BLaER1 treated with 17β-estradiol and CSF1 and Interleukin-3, amounts not matched to agents 10 nM and 100 nM (cell line): ENCODE measurements around the gene AKT2.

Source experiments
- H3K27ac ChIP-seq, 11 experiments: shearing (Covaris generic); formaldehyde crosslinking; 2 replicates each; pipeline ENCODE4 v1.8.1; 2022
- H3K27me3 ChIP-seq, 11 experiments: shearing (Covaris generic); formaldehyde crosslinking; 2 replicates each; pipeline ENCODE4 v1.8.1; 2022
- H3K36me3 ChIP-seq, 11 experiments: shearing (Covaris generic); formaldehyde crosslinking; 2 replicates each; pipeline ENCODE4 v1.8.1; 2022
- H3K4me1 ChIP-seq, 10 experiments: shearing (Covaris generic); formaldehyde crosslinking; 2 replicates each; pipeline ENCODE4 v1.8.1; 2022
- H3K4me2 ChIP-seq, 11 experiments: shearing (Covaris generic); formaldehyde crosslinking; 2 replicates each; pipeline ENCODE4 v1.8.1; 2022
- H3K4me3 ChIP-seq, 10 experiments: shearing (Covaris generic); formaldehyde crosslinking; 2 replicates each; pipeline ENCODE4 v1.8.1; 2022
- H3K9ac ChIP-seq, 11 experiments: shearing (Covaris generic); formaldehyde crosslinking; 2 replicates each; pipeline ENCODE4 v1.8.1; 2022
- H3K9me3 ChIP-seq, 11 experiments: shearing (Covaris generic); formaldehyde crosslinking; replicated peaks in 1 of 11; 2 replicates each; pipeline ENCODE4 v1.8.1; 2022
- H4K20me1 ChIP-seq, 11 experiments: shearing (Covaris generic); formaldehyde crosslinking; 2 replicates each; pipeline ENCODE4 v1.8.1; 2022
- Cebpa-rat ChIP-seq, 11 experiments: shearing (Covaris generic); IDR thresholded peaks; 2 replicates each; pipeline ENCODE4 v1.8.1; 2022

The AKT2 gene

DNA sequence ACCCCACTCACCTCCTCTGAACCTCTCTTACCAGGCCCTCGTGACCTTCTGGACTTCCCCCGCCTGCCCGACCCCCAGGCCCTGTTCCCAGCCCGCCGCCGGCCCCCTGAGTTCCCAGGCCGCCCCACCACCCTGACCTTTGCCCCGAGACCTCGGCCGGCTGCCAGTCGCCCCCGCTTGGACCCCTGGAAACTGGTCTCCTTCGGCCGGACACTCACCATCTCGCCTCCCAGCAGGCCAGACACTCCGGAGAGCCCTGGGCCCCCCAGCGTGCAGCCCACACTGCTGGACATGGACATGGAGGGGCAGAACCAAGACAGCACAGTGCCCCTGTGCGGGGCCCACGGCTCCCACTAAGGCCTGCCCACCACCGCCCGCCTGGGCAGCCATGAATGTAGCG is 70.2 kb downstream of the AKT2 start:
- Histone ChIP-seq H4K20me1 (peaks cover 0 to 9% (median 0%) of the 10 kb centered on the region in 11 experiments; a peak in 3 of 22 replicates), H3K27ac (no peak overlapping the region), H3K27me3 (peaks cover 35 to 44% (median 42%) of the 10 kb centered on the region in 11 experiments), H3K9ac (no peak overlapping the region), H3K4me3 (no peak overlapping the region), H3K9me3 (0 out of 22 replicates have a peak, but pooled peaks cover 0 to 4% (median 0%) of the 10 kb centered on the region in 11 experiments), H3K4me2 (no peak overlapping the region), H3K4me1 (peaks cover 0 to 8% (median 2%) of the 10 kb centered on the region in 10 experiments; a peak in 9 of 20 replicates), H3K36me3 (peaks cover 0 to 15% (median 7%) of the 10 kb centered on the region in 11 experiments; a peak in 11 of 22 replicates)
- no peak for TF ChIP-seq Cebpa-rat (IDR thresholded peaks at IDR 0.05)

DNA sequence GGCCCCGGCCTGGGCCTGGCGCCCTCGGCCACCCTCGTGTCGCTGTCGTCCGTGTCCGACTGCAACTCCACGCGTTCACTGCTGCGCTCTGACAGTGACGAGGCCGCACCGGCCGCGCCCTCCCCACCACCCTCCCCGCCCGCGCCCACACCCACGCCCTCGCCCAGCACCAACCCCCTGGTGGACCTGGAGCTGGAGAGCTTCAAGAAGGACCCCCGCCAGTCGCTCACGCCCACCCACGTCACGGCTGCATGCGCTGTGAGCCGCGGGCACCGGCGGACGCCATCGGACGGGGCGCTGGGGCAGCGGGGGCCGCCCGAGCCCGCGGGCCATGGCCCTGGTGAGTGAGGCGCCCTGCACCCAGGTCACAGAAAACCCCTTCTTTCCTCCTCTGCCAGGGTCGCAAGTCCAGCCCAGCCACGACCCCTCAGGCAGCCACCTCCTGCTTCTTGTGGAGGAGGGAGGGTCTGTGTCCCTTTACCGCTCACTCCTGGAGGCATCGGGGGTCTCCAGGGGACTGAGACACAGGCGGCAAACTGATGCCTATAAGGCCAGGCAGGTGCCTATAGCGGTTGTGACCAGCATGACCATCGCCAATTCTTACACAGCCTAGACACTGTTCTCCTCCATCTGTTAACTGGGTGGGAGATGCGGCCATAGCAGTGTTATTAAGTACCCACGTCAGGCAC is 71.1 kb downstream of the AKT2 start:
- Histone ChIP-seq H3K9me3 (0 out of 22 replicates have a peak, but pooled peaks cover 0 to 4% (median 0%) of the 10 kb centered on the region in 11 experiments), H3K4me3 (no peak overlapping the region), H3K4me2 (no peak overlapping the region), H3K9ac (no peak overlapping the region), H4K20me1 (peaks cover 0 to 9% (median 0%) of the 10 kb centered on the region in 11 experiments; a peak in 3 of 22 replicates), H3K27ac (no peak overlapping the region), H3K4me1 (peaks cover 0 to 4% (median 0%) of the 10 kb centered on the region in 10 experiments; a peak in 1 of 20 replicates), H3K36me3 (peaks cover 0 to 24% (median 16%) of the 10 kb centered on the region in 11 experiments; a peak in 15 of 22 replicates), H3K27me3 (peaks cover 30 to 35% (median 33%) of the 10 kb centered on the region in 11 experiments)
- TF ChIP-seq Cebpa-rat (IDR thresholded peaks at IDR 0.05): no peak

DNA sequence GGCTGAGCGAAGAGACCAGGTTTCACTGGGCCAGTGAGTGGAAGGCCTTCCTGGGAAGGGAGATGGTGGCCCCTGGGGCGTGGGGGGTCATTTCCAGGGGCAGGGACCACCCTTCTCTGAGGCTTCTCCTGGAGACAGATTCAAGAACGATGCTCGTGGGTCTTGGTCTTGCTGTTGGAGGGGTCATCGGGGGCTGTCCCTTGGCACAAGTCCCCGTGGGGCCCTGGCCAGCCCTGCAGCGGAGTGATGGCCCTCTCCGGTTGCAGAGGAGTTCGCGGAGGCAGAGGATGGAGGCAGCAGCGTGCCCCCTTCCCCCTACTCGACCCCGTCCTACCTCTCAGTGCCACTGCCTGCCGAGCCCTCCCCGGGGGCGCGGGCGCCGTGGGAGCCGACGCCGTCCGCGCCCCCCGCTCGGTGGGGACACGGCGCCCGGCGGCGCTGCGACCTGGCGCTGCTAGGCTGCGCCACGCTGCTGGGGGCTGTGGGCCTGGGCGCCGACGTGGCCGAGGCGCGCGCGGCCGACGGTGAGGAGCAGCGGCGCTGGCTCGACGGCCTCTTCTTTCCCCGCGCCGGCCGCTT is 71.8 kb downstream of the AKT2 start:
- peaks cover 0 to 29% (median 20%) of the 10 kb centered on the region in 11 experiments; a peak in 17 of 22 replicates for H3K36me3 ChIP-seq
- peaks cover 0 to 9% (median 0%) of the 10 kb centered on the region in 11 experiments; a peak in 3 of 22 replicates for H4K20me1 ChIP-seq
- no peak overlapping the region for H3K4me2 ChIP-seq
- TF ChIP-seq Cebpa-rat (IDR thresholded peaks at IDR 0.05): no peak
- no peak overlapping the region for H3K4me3 ChIP-seq
- H3K27me3 ChIP-seq: peaks cover 24 to 28% (median 26%) of the 10 kb centered on the region in 11 experiments
- H3K27ac ChIP-seq: no peak overlapping the region
- H3K4me1 ChIP-seq: peaks cover 0 to 4% (median 0%) of the 10 kb centered on the region in 10 experiments; a peak in 1 of 20 replicates
- no peak overlapping the region for H3K9ac ChIP-seq
- H3K9me3 ChIP-seq: 0 out of 22 replicates have a peak, but pooled peaks cover 0 to 4% (median 0%) of the 10 kb centered on the region in 11 experiments

DNA sequence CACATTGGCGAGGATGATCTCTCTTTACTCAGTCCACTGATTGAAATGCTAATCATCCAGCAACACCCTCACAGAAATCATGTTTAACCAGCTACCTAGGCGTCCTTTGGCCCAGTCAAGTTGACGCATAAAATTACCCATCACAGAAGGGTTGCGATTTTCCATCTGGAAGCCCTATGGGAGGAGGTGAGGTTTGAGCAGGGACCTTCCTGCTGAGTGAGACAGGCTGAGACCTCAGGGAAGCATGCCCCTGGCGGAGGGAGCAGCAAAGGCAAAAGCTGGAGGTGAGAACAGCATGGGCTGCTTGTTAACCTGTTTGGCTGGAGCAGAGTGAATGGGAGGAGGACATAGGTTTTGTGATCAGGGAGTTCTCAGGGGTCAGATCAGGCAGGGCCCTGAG is 74.3 kb downstream of the AKT2 start:
- Histone ChIP-seq H3K9me3 (no peaks in the 10 kb centered on the region), H4K20me1 (peaks cover 0 to under 1% (median 0%) of the 10 kb centered on the region in 11 experiments; a peak in 2 of 22 replicates), H3K36me3 (peaks cover 2 to 37% (median 24%) of the 10 kb centered on the region in 11 experiments; a peak in 18 of 22 replicates), H3K27ac (no peak overlapping the region), H3K4me1 (no peaks in the 10 kb centered on the region), H3K27me3 (peaks cover 0 to 4% (median 2%) of the 10 kb centered on the region in 11 experiments; a peak in 17 of 22 replicates), H3K4me3 (no peak overlapping the region), H3K9ac (no peak overlapping the region), H3K4me2 (no peak overlapping the region)
- TF ChIP-seq Cebpa-rat (IDR thresholded peaks at IDR 0.05): no peak

DNA sequence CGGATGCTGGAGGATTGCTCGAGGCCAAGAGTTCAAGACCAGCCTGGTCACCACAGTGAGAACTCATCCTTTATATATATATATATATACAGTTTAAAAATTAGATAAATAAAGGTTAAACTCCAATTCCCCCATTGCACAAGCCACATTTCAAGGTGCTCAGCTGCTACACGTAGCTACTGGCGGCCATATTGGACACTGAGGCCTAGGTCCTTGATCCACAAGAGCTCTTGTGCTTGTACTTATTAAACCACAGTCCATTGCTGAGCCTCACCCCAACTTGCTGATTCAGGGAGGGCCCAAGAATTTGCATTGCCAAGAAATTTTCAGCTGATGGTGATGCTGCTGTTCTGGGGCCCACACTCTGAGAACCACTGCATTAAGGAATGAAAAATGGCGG is 76.5 kb downstream of the AKT2 start:
- Histone ChIP-seq H3K9ac (no peak overlapping the region), H3K4me1 (no peaks in the 10 kb centered on the region), H3K27ac (no peak overlapping the region), H4K20me1 (peaks cover 0 to 3% (median 0%) of the 10 kb centered on the region in 11 experiments; a peak in 1 of 22 replicates), H3K4me3 (no peak overlapping the region), H3K36me3 (peaks cover 4 to 58% (median 40%) of the 10 kb centered on the region in 11 experiments; a peak in 19 of 22 replicates), H3K9me3 (no peaks in the 10 kb centered on the region), H3K27me3 (no peaks in the 10 kb centered on the region), H3K4me2 (no peak overlapping the region)
- TF ChIP-seq Cebpa-rat (IDR thresholded peaks at IDR 0.05): no peak

DNA sequence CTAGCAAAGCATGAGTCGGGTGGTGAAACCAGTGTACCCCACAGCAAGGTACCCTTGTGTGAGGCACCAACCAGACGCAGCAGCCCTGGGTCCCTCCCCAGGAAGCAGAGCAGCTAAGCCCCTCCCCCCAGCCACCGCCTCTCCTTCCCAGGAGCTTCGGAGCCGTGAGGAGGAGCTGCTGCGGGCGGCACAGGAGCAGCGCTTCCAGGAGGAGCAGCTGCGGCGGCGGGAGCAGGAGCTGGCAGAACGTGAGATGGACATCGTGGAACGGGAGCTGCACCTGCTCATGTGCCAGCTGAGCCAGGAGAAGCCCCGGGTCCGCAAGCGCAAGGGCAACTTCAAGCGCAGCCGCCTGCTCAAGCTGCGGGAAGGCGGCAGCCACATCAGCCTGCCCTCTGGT is 79.4 kb downstream of the AKT2 start:
- H4K20me1 ChIP-seq: peaks cover 0 to 3% (median 0%) of the 10 kb centered on the region in 11 experiments; a peak in 1 of 22 replicates
- H3K4me1 ChIP-seq: no peaks in the 10 kb centered on the region
- H3K4me3 ChIP-seq: no peak overlapping the region
- no peak for TF ChIP-seq Cebpa-rat (IDR thresholded peaks at IDR 0.05)
- H3K27me3 ChIP-seq: no peaks in the 10 kb centered on the region
- H3K4me2 ChIP-seq: no peak overlapping the region
- H3K27ac ChIP-seq: no peak overlapping the region
- H3K36me3 ChIP-seq: peaks cover 4 to 66% (median 47%) of the 10 kb centered on the region in 11 experiments; a peak in 19 of 22 replicates
- H3K9ac ChIP-seq: no peak overlapping the region
- H3K9me3 ChIP-seq: no peaks in the 10 kb centered on the region

DNA sequence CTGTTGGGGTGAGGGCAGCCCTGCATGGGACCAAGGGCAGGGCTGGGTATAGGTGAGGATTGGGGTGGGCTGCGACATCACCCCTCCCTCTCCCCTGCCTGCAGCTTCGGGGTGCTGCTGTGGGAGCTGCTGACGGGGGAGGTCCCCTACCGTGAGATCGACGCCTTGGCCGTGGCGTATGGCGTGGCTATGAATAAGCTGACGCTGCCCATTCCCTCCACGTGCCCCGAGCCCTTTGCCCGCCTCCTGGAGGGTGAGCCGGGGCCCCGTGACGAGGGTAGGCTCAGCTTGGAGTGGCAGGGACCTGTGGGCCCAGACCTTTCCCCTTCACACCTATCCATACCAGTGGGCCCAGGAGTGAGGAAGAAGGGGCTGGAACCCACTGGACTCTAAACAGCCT is 80.8 kb downstream of the AKT2 start:
- H3K9me3 ChIP-seq: no peaks in the 10 kb centered on the region
- no peak overlapping the region for H3K4me2 ChIP-seq
- H3K4me3 ChIP-seq: no peak overlapping the region
- no peaks in the 10 kb centered on the region for H3K27me3 ChIP-seq
- no peak overlapping the region for H3K27ac ChIP-seq
- no peak overlapping the region for H3K9ac ChIP-seq
- no peak for TF ChIP-seq Cebpa-rat (IDR thresholded peaks at IDR 0.05)
- peaks cover 0 to 53% (median 33%) of the 10 kb centered on the region in 11 experiments; a peak in 18 of 22 replicates for H3K36me3 ChIP-seq
- no peaks in the 10 kb centered on the region for H3K4me1 ChIP-seq
- peaks cover 0 to 3% (median 0%) of the 10 kb centered on the region in 11 experiments; a peak in 1 of 22 replicates for H4K20me1 ChIP-seq

DNA sequence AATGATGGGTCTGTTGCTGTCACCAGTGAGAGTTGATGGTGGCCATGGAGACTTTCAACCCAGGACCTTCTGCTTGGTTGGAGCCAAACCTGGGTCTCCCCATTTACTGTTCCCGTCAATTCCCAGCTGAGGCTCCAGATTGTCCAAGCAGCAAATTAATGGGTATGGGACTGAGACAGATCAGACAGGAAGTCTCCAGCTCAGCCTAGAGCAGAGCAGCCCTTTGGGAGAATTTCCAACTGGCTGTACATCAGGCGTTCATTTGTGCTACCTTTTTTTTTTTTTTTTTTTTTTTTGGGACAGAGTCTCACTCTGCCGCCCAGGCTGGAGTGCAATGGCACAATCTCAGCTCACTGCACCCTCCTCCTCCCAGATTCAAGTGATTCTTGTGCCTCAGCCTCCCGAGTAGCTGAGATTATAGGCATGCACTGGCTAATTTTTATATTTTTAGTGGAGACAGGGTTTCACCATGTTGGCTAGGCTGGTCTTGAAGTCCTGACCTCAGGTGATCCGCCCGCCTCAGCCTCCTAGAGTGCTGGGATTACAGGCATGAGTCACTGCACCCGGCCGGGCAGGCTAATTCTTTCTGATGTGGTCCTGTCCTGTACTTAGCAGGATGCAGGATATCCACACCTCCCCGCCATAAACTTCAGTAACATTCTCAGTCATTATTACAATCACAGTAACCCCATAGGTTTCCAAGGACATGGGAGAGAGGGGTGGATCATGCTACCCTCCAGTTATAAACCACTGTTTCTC is 84.6 kb downstream of the AKT2 start:
- Histone ChIP-seq H4K20me1 (no peaks in the 10 kb centered on the region; a peak in 1 of 22 replicates), H3K9ac (no peak overlapping the region), H3K9me3 (no peaks in the 10 kb centered on the region), H3K4me2 (no peak overlapping the region), H3K4me1 (no peaks in the 10 kb centered on the region), H3K27ac (no peak overlapping the region), H3K27me3 (no peaks in the 10 kb centered on the region), H3K36me3 (peaks cover 0 to 49% (median 21%) of the 10 kb centered on the region in 11 experiments; a peak in 12 of 22 replicates), H3K4me3 (no peak overlapping the region)
- TF ChIP-seq Cebpa-rat (IDR thresholded peaks at IDR 0.05): no peak
